ENCODE data around the gene TRAM2.

The TRAM2 gene

DNA sequence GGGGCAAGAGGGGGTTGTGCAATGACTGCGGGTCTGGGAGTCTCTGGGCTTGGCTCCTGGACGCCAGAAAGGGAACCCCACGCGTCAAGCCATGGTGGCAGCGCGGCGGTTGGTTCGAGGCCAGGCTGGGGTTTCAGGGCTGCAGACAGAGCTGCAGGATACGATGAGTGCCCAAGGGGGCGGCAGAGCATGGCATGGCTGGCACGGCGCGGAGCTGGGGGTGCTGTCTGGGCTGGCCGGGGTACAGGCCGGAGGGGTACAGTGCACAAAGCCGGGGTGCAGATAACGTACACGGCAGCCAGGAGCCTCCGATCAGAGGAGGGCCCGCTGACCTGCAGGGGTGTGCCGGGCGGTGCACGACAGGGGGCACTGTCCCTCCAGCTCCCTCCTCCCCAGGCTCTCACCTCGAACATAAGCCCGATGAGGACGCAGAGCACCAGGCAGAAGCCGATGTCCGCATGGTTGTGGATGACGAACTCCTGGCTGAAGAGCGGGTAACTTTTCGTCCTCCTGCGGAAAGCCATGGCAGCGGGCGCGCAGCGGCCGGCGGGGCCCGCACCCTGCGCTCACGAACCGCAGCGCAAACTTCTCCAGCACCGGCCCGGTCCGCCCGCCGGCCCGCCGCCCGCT, 353 bp downstream of the TRAM2 start:
- H3K27ac ChIP-seq, result peak overlapping the region; percentile 98
- TF ChIP-seq ZFX (IDR thresholded peaks at IDR 0.05) (no peak), CTCF (conservative IDR thresholded peaks at IDR 0.05) (peak; percentile 66)

GRCh38 chr6:52576054-52576391, 837 bp downstream of the TRAM2 start:
- TF ChIP-seq ZFX (IDR thresholded peaks at IDR 0.05) (no peak), CTCF (conservative IDR thresholded peaks at IDR 0.05) (no peak)
- peak overlapping the region; percentile 98; the same call in 1 of the 2 replicates for H3K27ac ChIP-seq

DNA sequence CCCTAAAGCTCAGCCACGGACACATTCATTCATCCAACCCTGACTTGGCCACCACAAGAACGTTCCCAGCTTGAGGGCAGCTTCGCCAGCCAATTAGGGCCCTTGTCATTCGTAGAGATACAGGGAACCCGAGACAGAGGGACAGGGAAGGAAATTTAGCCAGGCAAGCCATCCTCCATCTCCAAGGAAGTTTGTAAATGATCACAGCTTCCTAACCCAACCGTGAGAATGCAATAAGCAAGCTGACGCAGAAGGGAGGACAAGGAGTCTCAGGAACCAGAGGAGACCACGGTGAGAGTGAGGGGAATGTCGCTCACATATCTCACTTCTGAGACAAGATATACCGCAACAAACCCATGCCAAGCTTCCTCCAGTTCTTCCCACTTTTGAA, 1.4 kb downstream of the TRAM2 start:
- TF ChIP-seq ZFX (IDR thresholded peaks at IDR 0.05) (no peak), CTCF (conservative IDR thresholded peaks at IDR 0.05) (no peak)
- no peak overlapping the region for H3K27ac ChIP-seq

GRCh38 chr6:52574709-52575501, 2.0 kb downstream of the TRAM2 start:
- TF ChIP-seq CTCF (conservative IDR thresholded peaks at IDR 0.05) (no peak), ZFX (IDR thresholded peaks at IDR 0.05) (no peak)
- H3K27ac ChIP-seq, result no peak overlapping the region

DNA sequence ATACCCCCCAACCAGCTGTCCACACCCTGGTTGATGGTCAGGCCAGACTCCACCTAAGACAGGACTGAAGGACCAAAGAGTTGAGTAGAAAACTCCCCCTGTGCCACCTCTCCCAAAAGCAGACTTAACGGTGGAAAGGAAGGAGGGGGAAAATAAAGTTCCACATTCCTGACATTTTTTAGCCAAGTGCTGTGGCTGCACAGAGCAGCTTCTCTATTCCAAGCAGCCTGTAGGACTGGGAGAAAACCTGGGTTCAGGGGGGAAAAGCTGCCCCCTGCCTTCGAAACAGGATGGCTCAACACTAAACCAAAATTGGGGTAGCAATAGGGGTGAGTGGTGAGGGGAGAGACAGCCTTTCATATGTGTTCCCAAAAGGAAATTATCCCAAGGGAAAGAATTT, 3.6 kb downstream of the TRAM2 start:
- no peak for TF ChIP-seq ZFX (IDR thresholded peaks at IDR 0.05)
- no peak for TF ChIP-seq CTCF (conservative IDR thresholded peaks at IDR 0.05)
- H3K27ac ChIP-seq, result no peak overlapping the region

GRCh38 chr6:52572536-52572935, 4.3 kb downstream of the TRAM2 start:
- H3K27ac ChIP-seq, result no peak overlapping the region
- no peak for TF ChIP-seq ZFX (IDR thresholded peaks at IDR 0.05)
- TF ChIP-seq CTCF (conservative IDR thresholded peaks at IDR 0.05), result no peak

GRCh38 chr6:52571099-52571755, 5.6 kb downstream of the TRAM2 start:
- H3K27ac ChIP-seq, result no peak overlapping the region
- TF ChIP-seq CTCF (conservative IDR thresholded peaks at IDR 0.05) (no peak), ZFX (IDR thresholded peaks at IDR 0.05) (no peak)
